ENCODE results near the gene TMC6. TPM values are rescaled to one million over a fixed set of nuclear protein-coding genes. Genes with fewer than 3 reads are reported as not detected.

Gene TMC6
- total and polyA plus RNA-seq, 8 donors = 9.2 to 223 (median 41.7) TPM

DNA sequence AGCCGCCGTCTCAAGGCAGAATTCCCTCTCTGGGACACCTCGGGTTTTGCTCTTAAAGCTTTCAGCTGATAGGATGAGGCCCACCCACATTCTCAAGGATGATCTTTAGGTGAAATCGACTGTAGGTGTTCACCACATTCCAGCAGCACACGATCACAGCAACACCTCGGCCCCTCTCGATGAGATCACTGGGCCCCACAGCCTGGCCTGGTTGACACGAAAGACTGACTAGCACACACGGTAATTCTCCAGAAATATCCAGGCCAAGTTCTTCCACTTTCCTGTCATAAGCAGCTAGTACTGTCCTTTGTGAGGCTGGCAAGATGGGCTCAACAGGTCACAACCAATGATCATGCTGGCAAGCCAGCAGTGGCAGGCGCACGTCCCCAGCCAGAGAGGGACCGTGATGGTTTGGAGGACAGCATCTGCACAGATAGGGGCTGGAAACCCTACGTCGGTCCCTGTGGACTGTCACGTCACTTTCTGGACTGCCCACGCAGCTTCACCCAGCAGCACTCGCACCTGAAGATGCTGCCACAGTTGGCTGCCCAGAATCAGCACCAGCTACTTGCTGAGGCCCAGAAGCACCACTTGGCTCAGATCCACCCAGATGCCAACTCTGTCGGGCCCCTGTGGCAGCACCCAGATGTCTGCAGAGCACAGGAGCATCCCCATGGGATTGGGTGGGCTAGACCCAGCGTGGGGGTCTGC lies 17.4 kb downstream of the TMC6 start:
- intact Hi-C loops (cut with DNase I; ENCODE audit: low total_unique reads) = loop anchor here (5.0 kb wide), 2 partner anchors 66 to 146 kb away; no protein-coding TSS in a partner anchor
- H3K27ac ChIP-seq = no peak overlapping the region
- 80 to 90% (median 87%) methylated on average over 19 of the region's 19 CpGs for WGBS, 5 donors
- H3K9me3 ChIP-seq = no peaks in the 10 kb centered on the region
- TF ChIP-seq, protein P1, sequence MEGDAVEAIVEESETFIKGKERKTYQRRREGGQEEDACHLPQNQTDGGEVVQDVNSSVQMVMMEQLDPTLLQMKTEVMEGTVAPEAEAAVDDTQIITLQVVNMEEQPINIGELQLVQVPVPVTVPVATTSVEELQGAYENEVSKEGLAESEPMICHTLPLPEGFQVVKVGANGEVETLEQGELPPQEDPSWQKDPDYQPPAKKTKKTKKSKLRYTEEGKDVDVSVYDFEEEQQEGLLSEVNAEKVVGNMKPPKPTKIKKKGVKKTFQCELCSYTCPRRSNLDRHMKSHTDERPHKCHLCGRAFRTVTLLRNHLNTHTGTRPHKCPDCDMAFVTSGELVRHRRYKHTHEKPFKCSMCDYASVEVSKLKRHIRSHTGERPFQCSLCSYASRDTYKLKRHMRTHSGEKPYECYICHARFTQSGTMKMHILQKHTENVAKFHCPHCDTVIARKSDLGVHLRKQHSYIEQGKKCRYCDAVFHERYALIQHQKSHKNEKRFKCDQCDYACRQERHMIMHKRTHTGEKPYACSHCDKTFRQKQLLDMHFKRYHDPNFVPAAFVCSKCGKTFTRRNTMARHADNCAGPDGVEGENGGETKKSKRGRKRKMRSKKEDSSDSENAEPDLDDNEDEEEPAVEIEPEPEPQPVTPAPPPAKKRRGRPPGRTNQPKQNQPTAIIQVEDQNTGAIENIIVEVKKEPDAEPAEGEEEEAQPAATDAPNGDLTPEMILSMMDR (IDR thresholded peaks at IDR 0.05) = no peak
- TF ChIP-seq POLR2AphosphoS5 (IDR thresholded peaks at IDR 0.05) = no peak
- TF ChIP-seq EP300 (IDR thresholded peaks at IDR 0.05) = no peak
- TF ChIP-seq POLR2A (IDR thresholded peaks at IDR 0.05) = no peak
- H3K4me3 ChIP-seq = no peak overlapping the region
- peaks cover 6 to 33% (median 13%) of the 10 kb centered on the region in 4 donors for H3K4me1 ChIP-seq
- H3K27me3 ChIP-seq = no peaks in the 10 kb centered on the region
- peaks cover 10 to 59% (median 37%) of the 10 kb centered on the region in 4 donors for H3K36me3 ChIP-seq
- DNase-seq = no peak

DNA sequence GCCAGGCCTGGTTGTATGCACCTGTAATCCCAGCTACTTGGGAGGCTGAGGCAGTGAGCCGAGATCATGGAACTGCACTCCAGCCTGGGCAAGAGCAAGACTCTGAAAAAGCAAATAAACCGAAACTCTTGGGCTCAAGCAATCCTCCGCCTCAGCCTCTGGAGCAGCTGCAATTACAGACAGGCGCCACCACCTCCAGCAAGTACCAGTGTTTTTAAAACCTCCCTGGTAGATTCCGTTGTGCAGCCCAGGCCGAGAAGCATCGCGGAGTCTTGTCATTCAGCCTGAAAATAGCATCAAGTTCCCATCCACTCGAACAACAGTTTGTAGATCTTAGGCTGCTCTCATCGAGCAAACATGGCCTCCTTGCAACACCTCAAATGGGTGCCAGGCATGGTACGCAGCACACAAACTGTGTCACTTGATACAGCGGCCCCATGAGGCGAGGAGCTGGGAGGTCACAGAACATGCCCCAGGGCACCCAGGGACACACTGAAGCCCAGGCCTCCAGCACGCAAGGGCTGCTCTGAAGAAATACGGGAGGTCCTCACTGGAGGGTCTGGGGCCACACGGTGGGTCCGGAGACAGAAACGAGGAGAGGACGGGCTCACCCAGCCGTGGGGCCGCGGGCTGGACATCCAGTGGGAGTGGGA lies 18.1 kb downstream of the TMC6 start:
- no peak for DNase-seq
- TF ChIP-seq EP300 (IDR thresholded peaks at IDR 0.05) = no peak
- intact Hi-C loops (cut with DNase I; ENCODE audit: low total_unique reads) = loop anchor here (5.0 kb wide), 2 partner anchors 67 to 147 kb away; no protein-coding TSS in a partner anchor
- WGBS, 5 donors = 84 to 92% (median 86%) methylated on average over 22 of the region's 22 CpGs
- no peak overlapping the region for H3K4me3 ChIP-seq
- H3K27ac ChIP-seq = no peak overlapping the region
- no peaks in the 10 kb centered on the region for H3K9me3 ChIP-seq
- H3K4me1 ChIP-seq = peaks cover 6 to 40% (median 15%) of the 10 kb centered on the region in 4 donors
- H3K36me3 ChIP-seq = peaks cover 10 to 59% (median 37%) of the 10 kb centered on the region in 4 donors
- no peaks in the 10 kb centered on the region for H3K27me3 ChIP-seq

DNA sequence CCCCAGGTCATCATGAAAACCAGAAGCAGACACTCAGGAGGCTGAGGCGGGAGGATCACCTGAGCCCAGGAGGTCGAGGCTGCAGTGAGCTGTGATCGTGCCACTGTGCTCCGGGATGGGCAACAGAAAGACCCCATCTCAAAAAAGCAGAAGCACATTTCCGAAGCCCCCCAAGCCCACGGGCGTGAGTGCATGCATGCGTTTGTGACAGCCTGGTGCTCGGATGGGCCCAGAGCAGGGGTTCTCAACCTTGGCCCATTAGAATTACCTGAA lies 19.1 kb downstream of the TMC6 start:
- no peak for TF ChIP-seq POLR2A (IDR thresholded peaks at IDR 0.05)
- TF ChIP-seq, protein P1 (IDR thresholded peaks at IDR 0.05) = no peak
- no peak for TF ChIP-seq EP300 (IDR thresholded peaks at IDR 0.05)
- no peak for TF ChIP-seq POLR2AphosphoS5 (IDR thresholded peaks at IDR 0.05)
- H3K4me3 ChIP-seq = no peak overlapping the region
- H3K9me3 ChIP-seq = no peaks in the 10 kb centered on the region
- peaks cover 6 to 37% (median 16%) of the 10 kb centered on the region in 4 donors for H3K4me1 ChIP-seq
- 80 to 97% (median 85%) methylated on average over 9 of the region's 9 CpGs for WGBS, 5 donors
- H3K27ac ChIP-seq = no peak overlapping the region
- peaks cover 14 to 60% (median 43%) of the 10 kb centered on the region in 4 donors for H3K36me3 ChIP-seq
- DNase-seq = no peak
- intact Hi-C loops (cut with DNase I; ENCODE audit: low total_unique reads) = no loop called here
- no peaks in the 10 kb centered on the region for H3K27me3 ChIP-seq

DNA sequence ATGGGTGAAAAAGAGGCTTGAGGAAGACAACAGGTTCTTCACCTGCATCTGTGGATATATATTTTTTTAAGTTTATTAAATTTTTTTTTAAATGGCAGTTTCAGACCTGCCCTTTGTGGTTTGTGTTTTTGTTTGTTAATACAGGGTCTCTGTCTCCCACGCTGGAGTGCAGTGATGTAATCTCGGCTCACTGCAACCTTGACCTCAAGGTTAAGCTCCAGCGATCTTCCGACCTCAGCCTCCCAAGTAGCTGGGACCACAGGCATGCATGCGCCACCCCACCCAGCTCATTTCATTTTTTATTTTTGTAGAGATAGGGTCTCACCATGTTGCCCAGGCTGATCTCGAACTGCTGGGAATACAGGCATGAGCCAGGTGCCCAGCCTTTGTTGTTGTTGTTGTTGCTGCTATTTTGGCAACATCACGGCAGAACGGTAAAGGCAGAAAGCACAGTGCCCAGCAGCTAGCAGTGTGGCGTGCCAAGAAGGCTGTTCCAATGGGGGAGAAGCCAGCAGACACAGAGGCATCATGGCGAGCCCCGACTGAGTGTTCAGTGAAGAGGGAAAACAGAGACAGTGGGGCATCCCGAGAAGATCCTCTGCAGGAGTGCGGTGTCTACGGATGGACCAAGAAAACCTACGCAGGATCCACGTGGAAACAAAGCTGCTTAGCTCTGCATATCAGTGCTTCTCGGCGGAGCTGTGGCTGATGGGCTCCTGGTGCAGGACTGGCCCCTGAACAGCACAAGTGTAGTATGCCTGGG lies 19.6 kb downstream of the TMC6 start:
- Histone ChIP-seq H3K9me3 (no peaks in the 10 kb centered on the region), H3K4me1 (peaks cover 6 to 32% (median 16%) of the 10 kb centered on the region in 4 donors), H3K27me3 (no peaks in the 10 kb centered on the region), H3K4me3 (no peak overlapping the region), H3K36me3 (peaks cover 19 to 66% (median 49%) of the 10 kb centered on the region in 4 donors), H3K27ac (no peak overlapping the region)
- no peak for DNase-seq
- TF ChIP-seq POLR2A (IDR thresholded peaks at IDR 0.05) = no peak
- WGBS, 5 donors = 75 to 84% (median 81%) methylated on average over 18 of the region's 18 CpGs
- intact Hi-C loops (cut with DNase I; ENCODE audit: low total_unique reads) = no loop called here

DNA sequence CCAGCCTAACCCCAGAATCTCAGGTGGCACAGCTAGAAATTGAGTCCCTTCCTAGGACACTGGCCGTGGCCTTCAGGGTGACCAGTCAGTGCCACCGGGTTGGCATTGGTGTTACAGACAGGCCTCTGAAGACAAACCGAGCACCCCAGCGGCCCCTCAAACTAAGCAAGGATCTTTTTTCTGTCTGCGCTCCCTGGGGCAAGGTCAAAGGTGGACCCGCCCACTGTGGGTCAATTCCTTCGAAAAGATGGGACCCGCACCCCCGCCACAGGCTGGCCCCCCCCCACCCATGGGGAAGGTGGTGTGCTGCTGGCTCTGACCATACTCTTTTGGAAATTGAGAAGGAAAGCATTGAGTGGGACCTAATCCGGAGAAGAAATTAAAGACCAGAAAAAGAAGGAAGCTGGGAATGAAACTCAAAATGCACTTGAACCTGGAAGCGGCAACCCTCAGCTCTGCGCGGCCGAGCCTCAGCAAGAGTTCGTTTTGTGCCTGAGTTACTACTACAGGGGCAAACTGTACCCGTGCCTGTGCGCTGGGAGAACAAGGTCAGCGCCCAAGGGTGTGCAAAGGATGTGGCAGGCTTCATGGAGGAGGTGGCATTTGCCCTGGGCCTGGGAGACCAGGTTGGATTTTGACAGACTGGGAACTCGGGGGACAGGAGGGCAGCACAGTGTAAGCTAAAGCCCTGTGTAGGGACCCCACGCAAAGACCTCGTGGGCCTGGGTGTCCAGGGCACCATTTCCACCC lies 20.4 kb downstream of the TMC6 start:
- 89 to 95% (median 92%) methylated on average over 20 to 21 of the region's 21 CpGs for WGBS, 5 donors
- H3K27me3 ChIP-seq = no peaks in the 10 kb centered on the region
- intact Hi-C loops (cut with DNase I; ENCODE audit: low total_unique reads) = no loop called here
- H3K4me1 ChIP-seq = peaks cover 6 to 28% (median 17%) of the 10 kb centered on the region in 4 donors
- DNase-seq = no peak
- H3K4me3 ChIP-seq = no peak overlapping the region
- no peaks in the 10 kb centered on the region for H3K9me3 ChIP-seq
- TF ChIP-seq, protein P1 (IDR thresholded peaks at IDR 0.05) = no peak
- TF ChIP-seq POLR2A (IDR thresholded peaks at IDR 0.05) = no peak
- TF ChIP-seq POLR2AphosphoS5 (IDR thresholded peaks at IDR 0.05) = no peak
- TF ChIP-seq EP300 (IDR thresholded peaks at IDR 0.05) = no peak
- H3K27ac ChIP-seq = no peak overlapping the region
- H3K36me3 ChIP-seq = peaks cover 24 to 68% (median 56%) of the 10 kb centered on the region in 4 donors
